GM12801 (cell line): Measurements from ENCODE around the gene GLUD2.
"Not testable (repeated sequence)": the region's sequence is repeated elsewhere in the genome, so short reads cannot be mapped to it uniquely, and the experiment has no call there.

Experiments used
- TF ChIP-seq, protein P1 (sequence below): IDR thresholded peaks from one replicate; pipeline ENCODE4 v1.5.1; 2011; ENCODE audit warnings: control low read depth; ENCODE audit not compliant: insufficient read length; ENCODE audit errors: extremely low read depth

The GLUD2 gene

GRCh38 chrX:121047441-121048419, at the start of gene GLUD2:
GLUD2 (plus strand) TSS chrX:121047610; CDS start chrX:121047685, 75 bp downstream.
- TF ChIP-seq, protein P1, sequence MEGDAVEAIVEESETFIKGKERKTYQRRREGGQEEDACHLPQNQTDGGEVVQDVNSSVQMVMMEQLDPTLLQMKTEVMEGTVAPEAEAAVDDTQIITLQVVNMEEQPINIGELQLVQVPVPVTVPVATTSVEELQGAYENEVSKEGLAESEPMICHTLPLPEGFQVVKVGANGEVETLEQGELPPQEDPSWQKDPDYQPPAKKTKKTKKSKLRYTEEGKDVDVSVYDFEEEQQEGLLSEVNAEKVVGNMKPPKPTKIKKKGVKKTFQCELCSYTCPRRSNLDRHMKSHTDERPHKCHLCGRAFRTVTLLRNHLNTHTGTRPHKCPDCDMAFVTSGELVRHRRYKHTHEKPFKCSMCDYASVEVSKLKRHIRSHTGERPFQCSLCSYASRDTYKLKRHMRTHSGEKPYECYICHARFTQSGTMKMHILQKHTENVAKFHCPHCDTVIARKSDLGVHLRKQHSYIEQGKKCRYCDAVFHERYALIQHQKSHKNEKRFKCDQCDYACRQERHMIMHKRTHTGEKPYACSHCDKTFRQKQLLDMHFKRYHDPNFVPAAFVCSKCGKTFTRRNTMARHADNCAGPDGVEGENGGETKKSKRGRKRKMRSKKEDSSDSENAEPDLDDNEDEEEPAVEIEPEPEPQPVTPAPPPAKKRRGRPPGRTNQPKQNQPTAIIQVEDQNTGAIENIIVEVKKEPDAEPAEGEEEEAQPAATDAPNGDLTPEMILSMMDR, result not testable (repeated sequence)

GRCh38 chrX:120999413-120999812, 48.0 kb upstream of the GLUD2 start:
- TF ChIP-seq, protein P1, result no peak

GRCh38 chrX:121000589-121000988, 46.8 kb upstream of the GLUD2 start:
- TF ChIP-seq, protein P1, result no peak

GRCh38 chrX:121008920-121009319, 38.5 kb upstream of the GLUD2 start:
- TF ChIP-seq, protein P1, result no peak

DNA sequence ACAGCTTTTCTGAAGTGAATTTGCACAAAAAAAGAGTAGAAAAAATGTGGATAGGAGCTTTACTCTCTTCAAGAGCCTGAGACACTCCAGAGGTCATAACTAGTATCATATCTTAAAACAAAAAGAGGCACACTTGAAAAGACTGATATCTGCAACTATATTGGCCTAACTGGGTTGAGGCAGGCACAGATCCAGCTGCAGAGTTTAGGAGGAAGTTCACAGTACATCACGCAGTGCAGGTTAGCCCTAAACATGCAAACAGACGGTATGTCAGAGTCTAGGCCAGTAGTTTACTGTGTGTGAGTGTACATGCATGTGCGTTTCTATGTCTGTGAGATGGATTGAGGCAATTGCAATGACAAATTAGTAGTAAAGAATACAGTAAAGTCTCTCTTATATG, 37.6 kb upstream of the GLUD2 start:
- TF ChIP-seq, protein P1, result no peak

DNA sequence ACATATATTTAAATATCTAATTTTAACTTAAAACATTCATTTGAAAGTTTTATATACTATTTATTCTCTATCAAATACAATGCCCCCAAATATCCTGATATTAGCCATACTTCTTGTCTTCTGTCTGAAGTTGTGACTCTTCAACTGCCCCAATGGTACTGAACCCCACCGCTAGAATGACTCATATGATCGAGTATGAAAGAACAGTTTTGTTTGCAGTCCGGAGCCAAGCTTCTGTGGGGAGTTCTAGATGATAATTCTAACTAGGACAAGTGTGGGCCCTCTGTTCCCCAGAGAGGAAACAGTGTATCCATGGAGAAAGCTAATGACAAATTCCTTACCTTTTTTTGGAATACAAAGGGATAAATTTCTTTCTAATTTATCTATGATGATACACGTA, 37.2 kb upstream of the GLUD2 start:
- TF ChIP-seq, protein P1, result no peak

DNA sequence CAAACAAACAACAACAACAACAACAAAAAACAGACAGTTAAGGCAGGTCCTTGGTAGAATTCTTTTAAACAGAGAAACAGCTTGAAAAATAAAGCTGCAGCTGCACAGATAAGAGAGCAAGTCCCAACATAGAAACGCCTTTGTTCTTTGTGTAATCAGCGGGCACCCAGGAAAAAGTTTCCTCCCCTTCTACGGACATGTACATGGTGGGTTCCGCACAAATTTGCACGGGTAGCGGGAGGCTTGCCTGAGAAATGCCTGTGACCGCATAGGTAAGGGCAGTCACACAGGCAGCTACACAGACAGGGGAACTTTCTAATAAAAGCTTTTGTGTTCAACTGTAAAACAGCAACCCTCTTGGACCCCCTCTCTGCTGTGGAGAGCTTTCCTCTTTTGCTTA, 36.2 kb upstream of the GLUD2 start:
- TF ChIP-seq, protein P1, result no peak
